SU-DHL-6 (cell line): ENCODE results near the gene LINGO3.

Experiments used
- H2AFZ ChIP-seq: fragments of 200-600 bp; sonication (generic); 2 replicates; pipeline ENCODE4 v1.6.1; 2014; ENCODE audit warnings: low read depth, mild to moderate bottlenecking, moderate library complexity, mixed read lengths, antibody characterized with exemption, low read length; ENCODE audit not compliant: severe bottlenecking
- H3F3A ChIP-seq: fragments of 200-600 bp; shearing (Covaris generic); 2 replicates; pipeline ENCODE4 v1.6.0; 2016; ENCODE audit warnings: antibody characterized with exemption, mild to moderate bottlenecking; ENCODE audit not compliant: insufficient read depth
- H3K27ac ChIP-seq: fragments of 200-600 bp; sonication (generic); 2 replicates; pipeline ENCODE4 v1.5.1; 2016; ENCODE audit warnings: low read depth, mild to moderate bottlenecking, low read length, moderate library complexity, mixed read lengths
- H3K27me3 ChIP-seq: fragments of 200-600 bp; sonication (generic), shearing (Covaris generic); 2 replicates; pipeline ENCODE4 v1.6.0; 2014; ENCODE audit warnings: mild to moderate bottlenecking, low read length
- H3K36me3 ChIP-seq: fragments of 200-600 bp; sonication (generic); 2 replicates; pipeline ENCODE4 v1.6.1; 2014; ENCODE audit warnings: mild to moderate bottlenecking, low read length, mixed read lengths
- H3K4me2 ChIP-seq: fragments of 300-600, 200-600 bp; shearing (Covaris generic), sonication (generic); 2 replicates; pipeline ENCODE4 v1.6.0; 2014; ENCODE audit warnings: low read length, low read depth, mild to moderate bottlenecking; ENCODE audit not compliant: poor library complexity, severe bottlenecking
- H3K4me3 ChIP-seq: fragments of 200-600 bp; sonication (generic); 2 replicates; pipeline ENCODE4 v1.5.1; 2014; ENCODE audit warnings: antibody characterized with exemption, low read length, mild to moderate bottlenecking, mixed read lengths; ENCODE audit not compliant: insufficient read depth, poor library complexity, severe bottlenecking
- H3K79me2 ChIP-seq: fragments of 200-600 bp; sonication (generic); 2 replicates; pipeline ENCODE4 v1.6.1; 2014; ENCODE audit warnings: mild to moderate bottlenecking, low read length, moderate library complexity; ENCODE audit not compliant: insufficient read depth
- H3K9ac ChIP-seq: fragments of 200-600 bp; sonication (generic); 2 replicates; pipeline ENCODE4 v1.7.0; 2014; ENCODE audit warnings: mild to moderate bottlenecking, low read length
- H3K9me2 ChIP-seq: fragments of 200-600 bp; sonication (generic); replicated peaks from 2 replicates; pipeline ENCODE4 v1.6.1; 2014; ENCODE audit warnings: low read length; ENCODE audit not compliant: insufficient read depth
- H3K9me3 ChIP-seq: fragments of 200-600 bp; sonication (generic); 2 replicates; pipeline ENCODE4 v1.6.1; 2014; ENCODE audit warnings: low read length, mixed read lengths; ENCODE audit not compliant: insufficient read depth
- H4K20me1 ChIP-seq: fragments of 200-600 bp; sonication (generic); 2 replicates; pipeline ENCODE4 v1.6.1; 2014; ENCODE audit warnings: low read depth, mild to moderate bottlenecking, antibody characterized with exemption, low read length, moderate library complexity, mixed read lengths
- EZH2phosphoT487 ChIP-seq: fragments of 200-600 bp; sonication (generic), shearing (Covaris generic); conservative IDR thresholded peaks from 2 replicates; pipeline ENCODE4 v1.6.1; 2018; ENCODE audit warnings: mild to moderate bottlenecking, antibody characterized with exemption, low read length, moderate library complexity, mixed read lengths
- TF ChIP-seq, protein P1 (sequence below): fragments of 200-600 bp; sonication (generic); IDR thresholded peaks from one replicate; pipeline ENCODE4 v1.5.1; 2017; ENCODE audit warnings: antibody characterized with exemption, mild to moderate bottlenecking, low read length, moderate library complexity; ENCODE audit not compliant: insufficient read depth, poor library complexity, severe bottlenecking

The LINGO3 gene

GRCh38 chr19:2332341-2333026 is 24.5 kb upstream of the LINGO3 start:
- H3F3A ChIP-seq, result peaks cover 6% of the 10 kb centered on the region; the same call in 1 of the 2 replicates
- TF ChIP-seq EZH2phosphoT487, result no peak
- TF ChIP-seq, protein P1, sequence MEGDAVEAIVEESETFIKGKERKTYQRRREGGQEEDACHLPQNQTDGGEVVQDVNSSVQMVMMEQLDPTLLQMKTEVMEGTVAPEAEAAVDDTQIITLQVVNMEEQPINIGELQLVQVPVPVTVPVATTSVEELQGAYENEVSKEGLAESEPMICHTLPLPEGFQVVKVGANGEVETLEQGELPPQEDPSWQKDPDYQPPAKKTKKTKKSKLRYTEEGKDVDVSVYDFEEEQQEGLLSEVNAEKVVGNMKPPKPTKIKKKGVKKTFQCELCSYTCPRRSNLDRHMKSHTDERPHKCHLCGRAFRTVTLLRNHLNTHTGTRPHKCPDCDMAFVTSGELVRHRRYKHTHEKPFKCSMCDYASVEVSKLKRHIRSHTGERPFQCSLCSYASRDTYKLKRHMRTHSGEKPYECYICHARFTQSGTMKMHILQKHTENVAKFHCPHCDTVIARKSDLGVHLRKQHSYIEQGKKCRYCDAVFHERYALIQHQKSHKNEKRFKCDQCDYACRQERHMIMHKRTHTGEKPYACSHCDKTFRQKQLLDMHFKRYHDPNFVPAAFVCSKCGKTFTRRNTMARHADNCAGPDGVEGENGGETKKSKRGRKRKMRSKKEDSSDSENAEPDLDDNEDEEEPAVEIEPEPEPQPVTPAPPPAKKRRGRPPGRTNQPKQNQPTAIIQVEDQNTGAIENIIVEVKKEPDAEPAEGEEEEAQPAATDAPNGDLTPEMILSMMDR, result no peak
- H3K4me3 ChIP-seq, result no peak overlapping the region
- 0 out of 2 replicates have a peak, but pooled peaks cover 4% of the 10 kb centered on the region for H4K20me1 ChIP-seq
- H3K79me2 ChIP-seq, result peaks cover 15% of the 10 kb centered on the region
- H3K36me3 ChIP-seq, result no peaks in the 10 kb centered on the region
- H3K9me2 ChIP-seq, result no peaks in the 10 kb centered on the region
- H3K9me3 ChIP-seq, result no peaks in the 10 kb centered on the region
- peak overlapping the region; percentile 72 for H3K27ac ChIP-seq
- no peak overlapping the region for H2AFZ ChIP-seq
- peak overlapping the region; percentile 44 for H3K4me2 ChIP-seq
- H3K27me3 ChIP-seq, result no peaks in the 10 kb centered on the region
- peak overlapping the region; percentile 30; the same call in 1 of the 2 replicates for H3K9ac ChIP-seq

DNA sequence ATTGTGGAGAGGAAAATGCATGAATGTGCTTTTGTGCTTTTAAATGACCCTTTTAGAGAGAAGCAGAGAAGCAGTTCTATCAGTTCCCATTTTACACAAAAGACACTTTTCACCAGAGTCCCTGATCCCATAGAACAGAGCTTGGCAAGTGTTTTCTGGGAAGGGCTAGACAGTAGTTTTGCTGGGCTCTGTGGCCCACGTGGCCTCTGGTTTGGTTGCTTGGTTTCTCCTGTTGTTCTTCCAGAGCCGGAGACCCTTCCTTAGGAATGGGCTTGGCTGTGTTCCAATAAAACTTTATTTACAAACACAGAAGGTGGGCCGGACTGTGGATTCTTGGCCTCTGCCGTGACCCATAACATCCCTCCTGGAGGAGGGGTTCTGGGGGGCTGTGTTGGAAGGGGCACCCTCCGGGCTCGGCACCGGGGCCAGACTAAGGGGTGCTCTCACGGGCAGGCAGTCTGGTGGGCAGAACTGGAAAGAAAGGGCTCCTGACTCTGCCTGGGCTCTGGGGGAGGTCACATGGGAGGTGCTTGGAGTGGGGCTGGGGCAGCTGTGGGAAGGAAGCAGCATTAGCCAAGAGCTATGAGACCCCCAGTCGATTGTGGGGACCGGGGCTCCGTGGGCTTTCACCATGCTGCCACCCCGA is 23.8 kb upstream of the LINGO3 start:
- peaks cover 23% of the 10 kb centered on the region for H3K79me2 ChIP-seq
- H3K4me2 ChIP-seq, result peak overlapping the region; percentile 44

DNA sequence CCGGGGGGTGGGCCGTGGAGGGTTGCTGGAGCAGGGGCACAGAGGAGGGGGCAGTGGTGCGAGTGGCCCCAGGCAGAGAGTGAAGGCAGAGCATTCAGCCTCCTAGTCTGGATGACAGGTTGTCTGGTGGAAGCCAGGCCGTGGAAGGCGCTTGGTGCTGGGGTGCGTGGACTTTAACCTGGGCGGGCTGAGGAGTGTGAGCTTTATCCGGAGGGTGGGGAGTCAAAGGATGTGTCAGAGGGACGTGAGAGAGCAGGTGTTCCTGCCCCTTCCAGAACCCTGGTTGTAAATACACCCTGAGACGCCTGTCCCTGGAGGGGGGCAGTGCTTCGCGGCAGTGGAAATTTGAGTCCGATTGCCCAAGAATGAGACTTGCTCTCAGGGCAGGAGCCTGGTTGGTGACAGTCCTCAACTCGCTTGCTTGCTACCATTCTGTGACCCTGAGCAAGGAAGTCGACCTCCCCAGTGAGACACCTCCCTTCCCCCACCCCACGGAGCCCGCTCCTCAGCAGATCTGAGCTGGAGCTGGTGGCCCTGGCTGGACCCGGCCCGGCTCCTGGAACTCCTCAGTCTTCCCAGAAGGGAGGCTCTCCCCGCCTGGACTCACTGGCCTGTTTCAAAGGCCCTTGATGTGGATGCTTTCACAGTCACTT is 22.8 kb upstream of the LINGO3 start:
- Histone ChIP-seq H3K9me3 (no peaks in the 10 kb centered on the region), H3K27me3 (no peaks in the 10 kb centered on the region), H2AFZ (no peak overlapping the region), H4K20me1 (0 out of 2 replicates have a peak, but pooled peaks cover 4% of the 10 kb centered on the region), H3K36me3 (no peaks in the 10 kb centered on the region), H3K9ac (no peak overlapping the region), H3K9me2 (no peaks in the 10 kb centered on the region), H3K4me2 (no peak overlapping the region), H3K4me3 (no peak overlapping the region), H3K27ac (no peak overlapping the region), H3F3A (peaks cover 10% of the 10 kb centered on the region; the same call in 1 of the 2 replicates), H3K79me2 (peaks cover 29% of the 10 kb centered on the region)
- TF ChIP-seq EZH2phosphoT487, result no peak
- TF ChIP-seq, protein P1, result no peak

More for the DNA sequence above, 23.8 kb upstream of the LINGO3 start:
- TF ChIP-seq EZH2phosphoT487, result no peak
- Histone ChIP-seq H3K36me3 (no peaks in the 10 kb centered on the region), H3K9ac (peak overlapping the region; percentile 30; the same call in 1 of the 2 replicates), H4K20me1 (0 out of 2 replicates have a peak, but pooled peaks cover 4% of the 10 kb centered on the region), H3K9me2 (no peaks in the 10 kb centered on the region), H3K4me3 (no peak overlapping the region), H3K27ac (peak overlapping the region; percentile 72), H3K27me3 (no peaks in the 10 kb centered on the region), H2AFZ (no peak overlapping the region), H3F3A (peaks cover 10% of the 10 kb centered on the region; the same call in 1 of the 2 replicates), H3K9me3 (no peaks in the 10 kb centered on the region)
